Measurements from ENCODE around the gene GPBAR1. TPM values are rescaled to one million over a fixed set of nuclear protein-coding genes. Genes with fewer than 3 reads are reported as not detected.

GPBAR1 gene
- total and polyA plus RNA-seq, 2 of the 8 experiments (the other 6 are each of a cell fraction or from before 2014, with no cell fraction given) = 0.32 to 0.59 TPM

DNA sequence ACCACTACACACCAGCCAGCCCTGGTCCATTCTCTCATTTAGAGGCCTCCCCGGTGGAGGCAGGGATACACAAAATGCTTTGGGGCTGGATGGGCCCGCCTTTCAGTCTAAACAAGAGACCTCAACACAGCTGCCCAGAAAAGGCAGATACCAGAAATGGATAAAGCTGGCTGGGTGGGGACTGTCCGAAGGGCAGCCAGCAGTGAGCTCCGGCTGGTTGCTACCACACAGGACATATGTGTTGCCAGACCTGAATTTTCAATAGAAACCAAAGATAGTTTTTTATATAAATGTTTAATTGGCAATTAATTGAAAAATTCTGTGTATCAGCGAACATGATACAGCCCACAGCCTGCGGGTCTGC, 1.4 kb downstream of the GPBAR1 start:
- Histone ChIP-seq H4K8ac (ENCODE audit: extremely low read depth, insufficient read depth, low read length) (no peak overlapping the region), H2AK5ac (ENCODE audit: low read depth, low read length) (no peak overlapping the region), H3K9ac (replicated peaks in 1 of 4; ENCODE audit: extremely low read depth in 1 of 4, low read depth in 3 of 4, low read length in 3 of 4) (no peak overlapping the region), H3K79me1 (ENCODE audit: low read depth, low read length) (no peaks in the 10 kb centered on the region; the same call in 1 of the 2 replicates), H2BK20ac (ENCODE audit: low read length) (no peak overlapping the region), H2BK120ac (replicated peaks; ENCODE audit: low read depth, low read length) (no peak overlapping the region), H3K27ac (ENCODE audit: low read depth, low read length) (no peak overlapping the region), H3K4ac (replicated peaks; ENCODE audit: insufficient read length, low read depth, low read length) (no peak overlapping the region), H3K4me1 (replicated peaks in 1 of 4; ENCODE audit: control insufficient read depth in 3 of 4, insufficient read depth in 4 of 4, low read length in 3 of 4) (peaks cover 3 to 22% (median 15%) of the 10 kb centered on the region in 4 experiments), H3K79me2 (ENCODE audit: control insufficient read depth in 1 of 2, insufficient read depth in 2 of 2, low read length in 2 of 2) (no peaks in the 10 kb centered on the region), H3K36me3 (ENCODE audit: control insufficient read depth in 2 of 4, insufficient read depth in 4 of 4, low read length in 3 of 4) (peaks cover 15 to 35% (median 20%) of the 10 kb centered on the region in 4 experiments; a peak in 7 of 8 replicates), H2BK12ac (ENCODE audit: low read depth, low read length) (no peak overlapping the region), H2AFZ (ENCODE audit: low read length) (no peak overlapping the region), H3K4me3 (ENCODE audit: extremely low read depth in 1 of 4, insufficient read depth in 2 of 4, low read depth in 3 of 4, low read length in 4 of 4) (no peak overlapping the region), H3K9me3 (ENCODE audit: insufficient read depth in 2 of 2, low read depth in 1 of 2, low read length in 1 of 2) (no peaks in the 10 kb centered on the region), H2BK5ac (ENCODE audit: low read depth, low read length) (no peak overlapping the region; the same call in 1 of the 2 replicates), H3K18ac (ENCODE audit: extremely low read depth, low read length) (no peak overlapping the region), H4K91ac (replicated peaks; ENCODE audit: insufficient read length, low read length) (no peak overlapping the region), H2BK15ac (ENCODE audit: low read length) (no peak overlapping the region), H3K4me2 (ENCODE audit: insufficient read depth in 1 of 2, low read depth in 2 of 2, low read length in 2 of 2) (no peak overlapping the region), H3K23ac (ENCODE audit: insufficient read length) (no peak overlapping the region), H3K23me2 (ENCODE audit: low read depth, low read length) (no peaks in the 10 kb centered on the region), H3K56ac (replicated peaks; ENCODE audit: insufficient read length, low read depth, low read length) (no peak overlapping the region), H4K20me1 (replicated peaks in 1 of 2; ENCODE audit: control insufficient read depth in 1 of 2, insufficient read depth in 2 of 2, low read length in 2 of 2) (peaks cover 0 to 14% of the 10 kb centered on the region in 2 experiments), H3K14ac (ENCODE audit: insufficient read length) (no peak overlapping the region), H4K5ac (ENCODE audit: insufficient read length, low read depth, low read length) (no peak overlapping the region), H3K27me3 (replicated peaks in 1 of 4; ENCODE audit: control insufficient read depth in 3 of 4, extremely low read depth in 1 of 4, insufficient read depth in 3 of 4, low read length in 3 of 4) (no peaks in the 10 kb centered on the region)
- no peak for FAIRE-seq
- TF ChIP-seq TEAD4 (IDR thresholded peaks at IDR 0.05; ENCODE audit: low read depth, low read length) = no peak
- no peak for TF ChIP-seq KDM5A (IDR thresholded peaks at IDR 0.05; ENCODE audit: low read length)
- no peak for TF ChIP-seq RAD21 (IDR thresholded peaks at IDR 0.05 in 1 of 2, conservative IDR thresholded peaks at IDR 0.05 in 1 of 2; ENCODE audit: low read depth in 2 of 2, low read length in 2 of 2)
- TF ChIP-seq YY1 (IDR thresholded peaks at IDR 0.05; ENCODE audit: low read depth, low read length) = no peak
- TF ChIP-seq EZH2 (IDR thresholded peaks at IDR 0.05; ENCODE audit: low read depth, low read length, severe bottlenecking) = no peak
- TF ChIP-seq EP300 (IDR thresholded peaks at IDR 0.05; ENCODE audit: borderline replicate concordance in 1 of 2, low read depth in 2 of 2, low read length in 2 of 2) = no peak
- TF ChIP-seq SUZ12 (IDR thresholded peaks at IDR 0.05; ENCODE audit: low read length) = no peak
- TF ChIP-seq, protein P1, sequence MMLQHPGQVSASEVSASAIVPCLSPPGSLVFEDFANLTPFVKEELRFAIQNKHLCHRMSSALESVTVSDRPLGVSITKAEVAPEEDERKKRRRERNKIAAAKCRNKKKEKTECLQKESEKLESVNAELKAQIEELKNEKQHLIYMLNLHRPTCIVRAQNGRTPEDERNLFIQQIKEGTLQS (IDR thresholded peaks at IDR 0.05; ENCODE audit: insufficient read depth, low read depth, low read length) = no peak
- ChIA-PET CTCF (ENCODE audit: partially characterized antibody) (interaction anchor here (0.6 to 9.0 kb wide), 3 partner anchors 11 to 188 kb away, joined by 3 to 81 read pairs (median 4); partner anchors contain the start of genes AAMP and PNKD), POLR2A (ENCODE audit: partially characterized antibody) (interaction anchor here (0.9 to 3.7 kb wide), 4 partner anchors 9 to 306 kb away, joined by 3 to 29 read pairs (median 5); partner anchors contain the start of genes AAMP, PNKD and USP37)
- WGBS, 2 experiments (ENCODE audit: extremely low coverage in 1 of 2, insufficient coverage in 1 of 2, insufficient read length in 1 of 2, insufficient replicate concordance in 2 of 2, low coverage in 1 of 2, low lambda C conversion rate in 2 of 2, missing lambda C conversion rate in 1 of 2) = 93% methylated on average over 6 of the region's 6 CpGs; no CpG with 5 or more reads in 1 of the 2 experiments
- no peak for DNase-seq (ENCODE audit: low read depth in 1 of 2, low spot score in 2 of 2)
